Measurements from ENCODE around the gene ZDBF2.
"Not testable (repeated sequence)": the region's sequence is repeated elsewhere in the genome, so short reads cannot be mapped to it uniquely, and the experiment has no call there.

ZDBF2 gene

GRCh38 chr2:206323486-206323885, 49.0 kb downstream of the ZDBF2 start:
- no peak for DNase-seq (ENCODE audit: low read depth, low spot score)

- no peak for DNase-seq (ENCODE audit: low read depth, low spot score)
Measured at GRCh38 chr2:206324869-206325268, 50.4 kb downstream of the ZDBF2 start.

DNA sequence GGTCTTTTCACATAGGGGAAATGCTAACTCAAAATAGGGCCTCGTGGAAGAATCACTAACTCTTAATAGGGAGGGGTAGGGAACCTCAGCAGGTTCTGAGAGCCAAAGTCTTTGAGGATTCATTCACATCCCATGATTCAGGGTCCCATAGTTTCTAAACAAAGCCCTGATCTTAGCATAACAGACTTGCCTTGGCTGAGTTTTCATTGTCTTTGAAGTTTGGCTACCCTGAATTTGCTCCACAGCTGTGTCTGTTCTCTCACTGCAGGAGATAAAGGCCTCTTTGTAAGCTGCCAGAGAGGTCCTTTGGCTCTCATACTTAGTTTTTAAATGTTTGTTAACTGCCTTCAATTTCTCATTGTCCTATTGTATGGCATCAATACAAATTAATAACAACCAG, 54.5 kb downstream of the ZDBF2 start:
- no peak for DNase-seq (ENCODE audit: low read depth, low spot score)

DNA sequence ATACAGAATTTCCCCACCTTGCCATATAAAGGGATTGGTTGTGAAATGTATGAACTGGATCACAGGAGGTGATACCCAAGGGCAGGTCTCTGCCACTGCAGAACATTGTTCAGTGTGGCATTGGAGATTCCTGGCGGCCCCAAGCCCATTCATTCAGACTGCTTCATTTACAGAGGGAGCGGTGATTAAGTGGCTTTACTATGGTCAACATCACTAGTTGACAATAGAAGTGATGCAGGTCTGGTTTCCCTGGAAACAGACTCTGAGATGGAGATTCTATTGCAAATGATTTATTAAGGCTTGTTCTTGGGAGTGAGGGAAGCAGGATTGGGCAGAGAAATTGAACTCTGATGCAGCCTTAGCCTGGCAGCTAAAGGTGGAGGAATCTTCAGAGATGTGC, 62.4 kb downstream of the ZDBF2 start:
- DNase-seq (ENCODE audit: low read depth, low spot score) = no peak

- no peak for DNase-seq (ENCODE audit: low read depth, low spot score)
Measured at GRCh38 chr2:206337956-206338355, 63.5 kb downstream of the ZDBF2 start.

- no peak for DNase-seq (ENCODE audit: low read depth, low spot score)
Measured at GRCh38 chr2:206341396-206341795, 66.9 kb downstream of the ZDBF2 start.

DNA sequence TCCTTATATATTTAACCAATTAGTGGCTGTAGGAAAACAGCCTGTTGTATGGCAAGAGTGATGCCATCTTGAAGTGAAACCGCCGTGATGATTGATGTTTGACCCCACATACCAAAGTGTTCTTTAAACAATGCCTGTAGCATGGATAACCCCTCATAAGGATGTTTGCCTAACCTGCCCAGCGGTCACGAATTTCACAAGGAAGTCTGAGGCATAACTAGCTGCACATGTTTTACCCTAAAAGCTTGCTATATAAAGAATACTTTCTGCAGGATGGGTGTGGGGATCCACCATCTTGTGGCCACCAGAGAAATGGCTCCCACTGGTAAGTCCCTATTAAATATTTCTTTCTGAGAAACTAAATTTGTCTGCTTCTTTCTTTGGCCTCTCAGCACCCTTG, 68.7 kb downstream of the ZDBF2 start:
- no peak for DNase-seq (ENCODE audit: low read depth, low spot score)

GRCh38 chr2:206343816-206344215, 69.4 kb downstream of the ZDBF2 start:
- DNase-seq (ENCODE audit: low read depth, low spot score) = no peak

GRCh38 chr2:206345606-206346005, 71.1 kb downstream of the ZDBF2 start:
- no peak for DNase-seq (ENCODE audit: low read depth, low spot score)

DNA sequence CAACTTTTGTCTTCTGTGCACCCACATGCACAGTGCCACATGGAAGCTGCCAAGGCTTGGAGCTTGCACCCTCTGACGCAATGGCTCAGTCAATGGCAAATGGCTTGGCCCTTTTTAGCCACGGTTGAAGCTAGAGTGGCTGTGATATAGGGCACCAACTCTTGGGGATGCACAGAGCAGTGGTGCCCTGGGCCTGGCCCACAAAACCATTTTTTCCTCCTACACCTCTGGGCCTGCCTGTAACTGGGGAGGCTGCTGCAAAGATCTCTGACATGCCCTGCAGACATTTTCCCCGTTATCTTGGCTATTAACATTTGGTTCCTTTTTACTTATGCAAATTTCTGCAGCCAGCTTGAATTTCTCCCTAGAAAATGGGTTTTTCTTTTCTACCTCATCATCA, 74.9 kb downstream of the ZDBF2 start:
- no peak for DNase-seq (ENCODE audit: low read depth, low spot score)

DNA sequence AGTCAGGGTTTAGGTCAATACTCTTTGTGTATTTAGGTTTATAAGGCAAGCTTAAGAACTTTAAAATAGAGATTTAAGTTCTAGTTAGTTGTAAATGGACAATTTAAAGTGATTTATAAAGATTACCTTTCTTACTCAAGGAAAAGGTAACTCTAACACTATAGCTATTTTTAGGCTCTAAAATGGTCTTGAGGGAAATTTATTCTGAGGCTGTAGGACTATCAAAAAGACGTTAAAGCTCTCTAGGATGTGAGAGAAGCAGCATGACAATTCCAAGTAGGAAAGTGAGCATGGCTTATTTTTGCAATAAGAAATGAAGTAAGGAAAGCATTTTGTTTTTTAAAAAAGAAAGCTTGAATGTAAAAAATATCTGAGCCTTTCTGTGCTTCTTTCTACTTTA, 78.1 kb downstream of the ZDBF2 start:
- DNase-seq (ENCODE audit: low read depth, low spot score) = no peak

GRCh38 chr2:206353685-206354084, 79.2 kb downstream of the ZDBF2 start:
- DNase-seq (ENCODE audit: low read depth, low spot score) = no peak

DNA sequence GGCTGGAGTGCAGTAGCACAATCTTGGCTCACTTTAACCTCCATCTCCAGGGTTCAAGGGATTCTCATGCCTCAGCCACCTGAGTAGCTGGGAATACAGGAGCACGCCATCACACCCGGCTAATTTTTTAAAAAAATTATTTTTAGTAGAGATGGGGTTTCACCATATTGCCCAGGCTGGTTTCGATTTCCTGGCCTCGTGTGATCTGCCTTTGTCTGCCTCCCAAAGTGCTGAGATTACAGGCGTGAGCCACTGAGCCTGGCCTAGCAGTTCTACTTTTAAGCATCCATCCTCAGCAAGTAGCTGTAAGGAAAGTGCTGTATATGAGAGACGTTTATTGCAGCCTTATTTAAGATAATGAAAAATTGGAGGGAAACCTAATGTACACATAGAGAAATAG, 79.7 kb downstream of the ZDBF2 start:
- no peak for DNase-seq (ENCODE audit: low read depth, low spot score)

DNA sequence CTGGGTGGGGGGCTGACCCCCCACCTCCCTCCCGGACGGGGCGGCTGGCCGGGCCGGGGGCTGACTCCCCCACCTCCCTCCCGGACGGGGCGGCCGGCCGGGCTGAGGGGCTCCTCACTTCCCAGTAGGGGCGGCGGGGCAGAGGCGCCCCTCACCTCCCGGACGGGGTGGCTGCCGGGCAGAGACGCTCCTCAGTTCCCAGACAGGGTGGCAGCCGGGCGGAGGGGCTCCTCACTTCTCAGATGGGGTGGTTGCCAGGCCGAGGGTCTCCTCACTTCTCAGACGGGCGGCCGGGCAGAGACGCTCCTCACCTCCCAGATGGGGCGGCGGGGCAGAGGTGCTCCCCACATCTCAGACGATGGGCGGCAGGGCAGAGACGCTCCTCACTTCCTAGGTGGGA, 82.4 kb downstream of the ZDBF2 start:
- DNase-seq (ENCODE audit: low read depth, low spot score) = not testable (repeated sequence)

DNA sequence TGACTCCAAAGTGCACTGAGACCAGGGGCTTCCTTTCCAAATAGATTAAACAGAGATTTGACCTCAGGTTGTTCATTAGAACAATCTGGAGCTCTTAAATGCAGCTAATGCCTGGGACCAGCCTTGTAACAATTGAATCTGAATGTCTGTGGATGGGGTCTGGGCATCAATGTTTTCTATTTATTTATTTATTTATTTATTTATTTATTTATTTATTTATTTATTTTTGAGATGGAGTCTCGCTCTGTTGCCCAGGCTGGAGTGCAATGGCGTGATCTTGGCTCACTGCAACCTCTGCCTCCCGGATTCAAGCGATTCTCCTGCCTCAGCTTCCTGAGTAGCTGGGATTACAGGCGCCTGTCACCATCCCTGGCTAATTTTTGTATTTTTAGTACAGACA, 86.4 kb downstream of the ZDBF2 start:
- DNase-seq (ENCODE audit: low read depth, low spot score) = not testable (repeated sequence)

GRCh38 chr2:206361407-206362045, 87.1 kb downstream of the ZDBF2 start:
- no peak for DNase-seq (ENCODE audit: low read depth, low spot score)
